ENCODE measurements around the gene IPO9.

Gene IPO9

GRCh38 chr1:201925301-201925567 lies 96.3 kb downstream of the IPO9 start:
- TF ChIP-seq SIN3A (IDR thresholded peaks at IDR 0.05; ENCODE audit: borderline replicate concordance, insufficient read depth, low read length) (no peak), POLR2AphosphoS5 (IDR thresholded peaks at IDR 0.05; ENCODE audit: low read depth, low read length) (no peak), FOXP2 (optimal IDR thresholded peaks at IDR 0.05; ENCODE audit: borderline replicate concordance, extremely low read depth, extremely low read length, insufficient read depth) (no peak), REST (IDR thresholded peaks at IDR 0.05; ENCODE audit: insufficient read depth in 1 of 2, low read depth in 2 of 2, low read length in 2 of 2) (no peak), TAF1 (IDR thresholded peaks at IDR 0.05; ENCODE audit: borderline replicate concordance, insufficient read depth, low read length) (no peak)

GRCh38 chr1:201925981-201926645 lies 97.2 kb downstream of the IPO9 start:
- TF ChIP-seq REST (IDR thresholded peaks at IDR 0.05; ENCODE audit: insufficient read depth in 1 of 2, low read depth in 2 of 2, low read length in 2 of 2), result no peak
- no peak for TF ChIP-seq SIN3A (IDR thresholded peaks at IDR 0.05; ENCODE audit: borderline replicate concordance, insufficient read depth, low read length)
- no peak for TF ChIP-seq TAF1 (IDR thresholded peaks at IDR 0.05; ENCODE audit: borderline replicate concordance, insufficient read depth, low read length)
- TF ChIP-seq FOXP2 (optimal IDR thresholded peaks at IDR 0.05; ENCODE audit: borderline replicate concordance, extremely low read depth, extremely low read length, insufficient read depth), result no peak
- TF ChIP-seq POLR2AphosphoS5 (IDR thresholded peaks at IDR 0.05; ENCODE audit: low read depth, low read length), result no peak

GRCh38 chr1:201928266-201928665 lies 99.3 kb downstream of the IPO9 start:
- TF ChIP-seq FOXP2 (optimal IDR thresholded peaks at IDR 0.05; ENCODE audit: borderline replicate concordance, extremely low read depth, extremely low read length, insufficient read depth) (no peak), POLR2AphosphoS5 (IDR thresholded peaks at IDR 0.05; ENCODE audit: low read depth, low read length) (no peak), SIN3A (IDR thresholded peaks at IDR 0.05; ENCODE audit: borderline replicate concordance, insufficient read depth, low read length) (no peak), REST (IDR thresholded peaks at IDR 0.05; ENCODE audit: insufficient read depth in 1 of 2, low read depth in 2 of 2, low read length in 2 of 2) (no peak), TAF1 (IDR thresholded peaks at IDR 0.05; ENCODE audit: borderline replicate concordance, insufficient read depth, low read length) (no peak)

GRCh38 chr1:201930137-201930536 lies 101.2 kb downstream of the IPO9 start:
- TF ChIP-seq POLR2AphosphoS5 (IDR thresholded peaks at IDR 0.05; ENCODE audit: low read depth, low read length) (no peak), REST (IDR thresholded peaks at IDR 0.05; ENCODE audit: insufficient read depth in 1 of 2, low read depth in 2 of 2, low read length in 2 of 2) (no peak), SIN3A (IDR thresholded peaks at IDR 0.05; ENCODE audit: borderline replicate concordance, insufficient read depth, low read length) (no peak), FOXP2 (optimal IDR thresholded peaks at IDR 0.05; ENCODE audit: borderline replicate concordance, extremely low read depth, extremely low read length, insufficient read depth) (no peak), TAF1 (IDR thresholded peaks at IDR 0.05; ENCODE audit: borderline replicate concordance, insufficient read depth, low read length) (no peak)

- TF ChIP-seq POLR2AphosphoS5 (IDR thresholded peaks at IDR 0.05; ENCODE audit: low read depth, low read length) (no peak), TAF1 (IDR thresholded peaks at IDR 0.05; ENCODE audit: borderline replicate concordance, insufficient read depth, low read length) (no peak), SIN3A (IDR thresholded peaks at IDR 0.05; ENCODE audit: borderline replicate concordance, insufficient read depth, low read length) (no peak), FOXP2 (optimal IDR thresholded peaks at IDR 0.05; ENCODE audit: borderline replicate concordance, extremely low read depth, extremely low read length, insufficient read depth) (no peak), REST (IDR thresholded peaks at IDR 0.05; ENCODE audit: insufficient read depth in 1 of 2, low read depth in 2 of 2, low read length in 2 of 2) (no peak)
Measured at GRCh38 chr1:201930803-201931202, 101.8 kb downstream of the IPO9 start.
